GM23248 (cell line): ENCODE data around the gene TUFM. TPM values are rescaled to one million over a fixed set of nuclear protein-coding genes. Genes with fewer than 3 reads are reported as not detected.
"Not testable (repeated sequence)": the region's sequence is repeated elsewhere in the genome, so short reads cannot be mapped to it uniquely, and the experiment has no call there.

ENCODE experiments used
- DNase-seq: peaks from one replicate; pipeline ENCODE4 v3.0.0-alpha.2; 2015
- H2AFZ ChIP-seq: fragments of 200-600 bp; sonication (generic); 2 replicates; pipeline ENCODE4 v1.6.1; 2016; ENCODE audit warnings: antibody characterized with exemption
- H3F3A ChIP-seq: fragments of 200-600 bp; sonication (generic); 2 replicates; pipeline ENCODE4 v1.6.1; 2016; ENCODE audit warnings: mild to moderate bottlenecking, antibody characterized with exemption, mixed run types; ENCODE audit not compliant: insufficient read depth
- H3K27ac ChIP-seq: fragments of 200-600 bp; sonication (generic); 2 replicates; pipeline ENCODE4 v1.5.1; 2016; ENCODE audit warnings: mild to moderate bottlenecking
- H3K27me3 ChIP-seq: fragments of 200-600 bp; sonication (generic); replicated peaks from 2 replicates; pipeline ENCODE4 v1.6.1; 2016; ENCODE audit warnings: mild to moderate bottlenecking; ENCODE audit not compliant: insufficient read depth
- H3K36me3 ChIP-seq: fragments of 200-600 bp; sonication (generic); 2 replicates; pipeline ENCODE4 v1.6.1; 2016; ENCODE audit warnings: low read depth, mild to moderate bottlenecking
- H3K4me1 ChIP-seq: fragments of 200-600 bp; sonication (generic); 2 replicates; pipeline ENCODE4 v1.6.1; 2016; ENCODE audit warnings: mild to moderate bottlenecking; ENCODE audit not compliant: insufficient read depth
- H3K4me2 ChIP-seq: fragments of 200-600 bp; sonication (generic); one replicate; pipeline ENCODE4 v1.6.1; 2016; ENCODE audit warnings: mild to moderate bottlenecking; ENCODE audit not compliant: unreplicated experiment
- H3K4me3 ChIP-seq: fragments of 200-600 bp; sonication (generic); 2 replicates; pipeline ENCODE4 v1.5.1; 2016; ENCODE audit warnings: mild to moderate bottlenecking
- H3K79me2 ChIP-seq: fragments of 200-600 bp; sonication (generic); 2 replicates; pipeline ENCODE4 v1.6.1; 2016; ENCODE audit warnings: mild to moderate bottlenecking; ENCODE audit not compliant: insufficient read depth
- H3K9ac ChIP-seq: fragments of 200-600 bp; sonication (generic); 2 replicates; pipeline ENCODE4 v1.6.1; 2016; ENCODE audit warnings: mild to moderate bottlenecking
- H3K9me2 ChIP-seq: fragments of 200-600 bp; sonication (generic); 2 replicates; pipeline ENCODE4 v1.6.1; 2016; ENCODE audit warnings: mixed run types, mild to moderate bottlenecking, moderate library complexity; ENCODE audit not compliant: insufficient read depth
- H3K9me3 ChIP-seq: fragments of 200-600 bp; sonication (generic); one replicate; pipeline ENCODE4 v1.6.1; 2017; ENCODE audit warnings: low read depth
- H4K20me1 ChIP-seq: fragments of 200-600 bp; sonication (generic); 2 replicates; pipeline ENCODE4 v1.6.0; 2016; ENCODE audit not compliant: insufficient read depth
- EZH2 ChIP-seq: fragments of 200-600 bp; sonication (generic); IDR thresholded peaks from 2 replicates; pipeline ENCODE4 v1.6.1; 2018; ENCODE audit warnings: antibody characterized with exemption, mild to moderate bottlenecking; ENCODE audit not compliant: insufficient read depth, poor library complexity, severe bottlenecking
- EZH2phosphoT487 ChIP-seq: fragments of 200-600 bp; sonication (generic); IDR thresholded peaks from 2 replicates; pipeline ENCODE4 v1.6.1; 2018; ENCODE audit warnings: antibody characterized with exemption, moderate library complexity, mild to moderate bottlenecking, low read depth; ENCODE audit not compliant: insufficient read depth
- WGBS, 2 experiments: methylation state at CpG; one replicate each; pipeline ENCODE4 v1.1.6; 2015 to 2017; ENCODE audit warnings: low lambda C conversion rate in 2 of 2, low coverage in 1 of 2; ENCODE audit errors: missing lambda C conversion rate in 2 of 2; 5-methylcytosine and 5-hydroxymethylcytosine counted together
- in situ Hi-C: fragments of 300-500 bp; cut with MboI; formaldehyde crosslinking; loops from 2 replicates; pipeline ENCODE4 v1.15.0; 2020
- polyA plus RNA-seq: library from polyadenylated mRNA; unstranded; fragments of >200 nt; fragmentation: Nextera tagmentation; extraction: Ambion mirVana; gene quantifications from 2 replicates; pipeline ENCODE4 v1.2.1, GENCODE V29; 2016
- total RNA-seq: library from RNA; depleted of rRNA; stranded (reverse); fragments of >200 nt; shearing (Covaris generic); gene quantifications from 2 replicates; pipeline ENCODE4 v1.2.3, GENCODE V29; 2014

Gene TUFM
- total and polyA plus RNA-seq, 2 experiments from 2014 or later, result 95.2 to 141 TPM

DNA sequence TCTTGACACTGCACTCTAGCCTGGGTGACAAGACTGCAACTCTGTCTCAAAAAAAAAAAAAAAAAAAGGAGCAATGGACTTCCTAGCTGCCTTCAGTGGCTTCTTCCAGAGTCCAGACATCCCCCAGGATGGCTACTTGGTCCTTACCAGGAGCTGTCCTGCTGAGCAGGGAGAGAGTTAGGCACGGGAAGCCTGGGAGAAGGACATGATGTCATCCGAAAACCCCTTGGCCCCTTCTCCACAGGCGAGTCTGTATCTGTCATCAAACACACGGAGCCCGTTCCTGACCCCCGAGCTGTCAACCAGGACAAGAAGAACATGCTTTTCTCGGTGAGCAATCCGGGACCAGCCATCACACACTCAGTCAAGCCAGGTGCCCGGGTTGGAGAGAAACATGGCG is 40.8 kb upstream of the TUFM start:
- H3K4me2 ChIP-seq, result no peak overlapping the region
- H3F3A ChIP-seq, result no peaks in the 10 kb centered on the region
- in situ Hi-C loops, result no loop called here
- no peaks in the 10 kb centered on the region for H3K27me3 ChIP-seq
- DNase-seq, result no peak
- TF ChIP-seq EZH2phosphoT487 (no peak), EZH2 (no peak)
- H3K79me2 ChIP-seq, result no peaks in the 10 kb centered on the region
- H4K20me1 ChIP-seq, result no peaks in the 10 kb centered on the region
- no peak overlapping the region for H2AFZ ChIP-seq
- no peaks in the 10 kb centered on the region for H3K9me2 ChIP-seq
- H3K4me1 ChIP-seq, result no peaks in the 10 kb centered on the region
- H3K36me3 ChIP-seq, result no peaks in the 10 kb centered on the region
- H3K9ac ChIP-seq, result no peak overlapping the region
- no peak overlapping the region for H3K27ac ChIP-seq
- no peak overlapping the region for H3K4me3 ChIP-seq
- H3K9me3 ChIP-seq, result no peaks in the 10 kb centered on the region
- 55 to 68% methylated on average over 10 of the region's 10 CpGs for WGBS, 2 experiments

DNA sequence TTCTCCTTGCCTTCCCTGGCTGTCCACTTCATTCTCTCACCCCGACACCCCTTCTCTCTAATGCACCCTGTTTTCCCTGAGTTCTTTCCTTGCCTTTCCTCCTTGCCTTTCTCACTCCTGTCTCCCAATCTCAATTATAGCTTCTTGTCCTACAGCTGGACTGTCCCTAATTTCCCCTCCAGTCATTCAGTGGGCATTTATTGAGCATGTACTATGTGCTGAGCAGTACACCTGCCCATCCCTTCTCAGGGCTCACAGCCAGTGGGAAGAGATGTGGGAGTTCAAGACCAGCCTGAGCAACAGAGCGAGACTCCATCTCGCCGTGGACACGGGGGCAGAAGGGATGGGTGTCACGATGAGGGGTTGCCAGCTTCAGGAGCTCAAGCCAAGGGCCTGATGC is 37.9 kb upstream of the TUFM start:
- H3K36me3 ChIP-seq, result no peaks in the 10 kb centered on the region
- H3K9ac ChIP-seq, result no peak overlapping the region
- no peaks in the 10 kb centered on the region for H4K20me1 ChIP-seq
- no peak overlapping the region for H3K4me3 ChIP-seq
- peaks cover 3% of the 10 kb centered on the region; the same call in 1 of the 2 replicates for H3K4me1 ChIP-seq
- 96 to 97% methylated on average over 6 of the region's 6 CpGs for WGBS, 2 experiments
- H3K9me2 ChIP-seq, result no peaks in the 10 kb centered on the region
- TF ChIP-seq EZH2 (no peak), EZH2phosphoT487 (no peak)
- no peaks in the 10 kb centered on the region for H3K27me3 ChIP-seq
- no peaks in the 10 kb centered on the region for H3F3A ChIP-seq
- no peak overlapping the region for H3K4me2 ChIP-seq
- no peak overlapping the region for H2AFZ ChIP-seq
- no peak overlapping the region for H3K27ac ChIP-seq
- in situ Hi-C loops, result no loop called here
- H3K79me2 ChIP-seq, result no peaks in the 10 kb centered on the region
- no peaks in the 10 kb centered on the region for H3K9me3 ChIP-seq
- no peak for DNase-seq

DNA sequence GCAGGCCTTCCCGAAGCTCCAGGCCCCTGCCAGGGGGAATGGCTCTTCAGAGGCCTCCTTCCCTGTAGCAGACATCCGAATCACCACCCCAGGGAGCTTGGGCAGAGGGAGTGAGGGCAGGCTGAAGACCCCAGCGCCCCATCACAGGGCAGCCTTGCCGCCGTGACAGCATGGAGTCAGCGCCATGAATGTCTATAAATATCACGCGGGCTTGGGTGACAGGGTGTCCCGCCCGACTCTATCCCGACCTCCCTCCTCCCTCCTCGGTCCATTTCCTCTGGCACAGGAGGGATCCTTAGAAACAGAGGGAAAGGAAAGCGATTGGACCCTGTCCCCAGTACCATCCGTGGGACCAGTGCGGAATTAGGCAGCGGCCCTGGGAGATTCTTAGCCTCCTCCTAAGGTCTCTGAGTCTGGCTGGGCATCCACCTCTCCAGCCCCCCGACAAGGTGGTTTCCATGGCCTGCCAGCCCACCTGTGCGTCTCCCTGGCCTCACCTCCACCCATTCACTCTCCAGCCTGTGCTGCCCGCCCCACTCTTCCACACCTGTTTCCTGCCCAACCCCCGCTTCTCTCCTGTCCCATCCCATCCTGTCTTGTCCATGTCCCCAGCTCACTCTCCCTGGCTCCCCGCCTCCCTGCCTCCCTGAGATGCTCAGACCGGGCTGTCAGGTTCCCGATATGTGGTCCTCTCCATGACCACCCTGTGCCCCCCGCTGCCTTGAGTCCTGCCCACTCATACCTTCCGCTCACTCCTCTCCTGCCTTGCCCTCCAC is 37.3 kb upstream of the TUFM start:
- H3K4me1 ChIP-seq, result peaks cover 4% of the 10 kb centered on the region; the same call in 1 of the 2 replicates
- no peak overlapping the region for H3K9ac ChIP-seq
- H3K9me3 ChIP-seq, result no peaks in the 10 kb centered on the region
- H3K27me3 ChIP-seq, result no peaks in the 10 kb centered on the region
- no peak overlapping the region for H3K27ac ChIP-seq
- 50 to 51% methylated on average over 25 of the region's 25 CpGs for WGBS, 2 experiments
- in situ Hi-C loops, result no loop called here
- no peaks in the 10 kb centered on the region for H3K79me2 ChIP-seq
- no peaks in the 10 kb centered on the region for H3F3A ChIP-seq
- no peaks in the 10 kb centered on the region for H3K9me2 ChIP-seq
- TF ChIP-seq EZH2phosphoT487, result no peak
- no peak overlapping the region for H3K4me3 ChIP-seq
- no peaks in the 10 kb centered on the region for H4K20me1 ChIP-seq
- no peak for DNase-seq
- no peak overlapping the region for H2AFZ ChIP-seq
- H3K36me3 ChIP-seq, result no peaks in the 10 kb centered on the region
- no peak overlapping the region for H3K4me2 ChIP-seq

DNA sequence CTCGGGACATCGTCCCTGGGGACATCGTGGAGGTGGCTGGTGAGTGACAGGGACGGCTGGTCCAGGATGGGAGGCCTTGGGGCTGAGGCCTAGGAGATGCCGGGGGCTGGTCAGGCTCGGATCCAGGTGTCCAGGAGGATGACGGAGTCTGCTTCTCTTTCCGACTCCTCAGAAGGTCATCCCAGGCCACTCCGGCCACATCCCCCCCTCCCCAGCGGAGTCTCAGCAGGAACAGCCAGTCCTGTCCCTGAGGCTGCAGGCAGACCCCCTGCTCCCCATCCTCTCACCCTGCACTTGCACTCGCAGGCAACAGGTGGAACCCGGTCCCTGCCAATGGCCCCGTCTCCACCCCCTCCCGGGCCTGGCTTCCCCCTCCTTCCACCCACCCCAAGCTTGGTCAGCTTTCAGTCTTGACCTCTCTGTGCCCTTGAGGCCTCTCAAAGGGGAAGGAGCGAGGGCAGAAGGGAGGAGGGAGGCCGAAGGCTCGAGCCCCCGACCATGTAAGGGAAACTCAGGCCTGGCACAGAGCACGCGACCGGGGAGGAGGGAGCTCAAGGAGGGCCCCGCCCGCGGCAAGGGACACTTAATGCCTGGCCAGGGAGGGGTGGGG is 36.5 kb upstream of the TUFM start:
- no peak overlapping the region for H3K27ac ChIP-seq
- in situ Hi-C loops, result no loop called here

DNA sequence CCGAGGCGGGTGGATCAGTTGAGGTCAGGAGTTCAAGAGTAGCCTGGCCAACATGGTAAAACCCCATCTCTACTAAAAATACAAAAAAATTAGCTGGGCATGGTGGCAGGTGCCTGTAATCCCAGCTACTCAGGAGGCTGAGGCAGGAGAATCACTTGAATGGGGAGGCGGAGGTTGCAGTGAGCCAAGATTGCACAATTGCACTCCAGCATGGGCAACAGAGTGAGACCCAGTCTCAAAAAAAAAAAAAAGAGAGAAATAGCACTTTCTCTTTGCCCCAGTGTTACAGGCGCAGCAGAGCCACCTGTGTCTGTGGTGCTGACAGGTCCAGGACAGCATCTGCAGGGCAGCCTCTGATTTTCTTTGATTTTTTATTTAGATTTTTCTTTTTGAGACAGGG is 35.4 kb upstream of the TUFM start:
- in situ Hi-C loops, H3K4me1 ChIP-seq, H3K9me3 ChIP-seq, H2AFZ ChIP-seq, H4K20me1 ChIP-seq, DNase-seq, H3K9me2 ChIP-seq, H3K27ac ChIP-seq, H3K79me2 ChIP-seq, H3F3A ChIP-seq, H3K9ac ChIP-seq, H3K36me3 ChIP-seq, H3K4me2 ChIP-seq, H3K4me3 ChIP-seq, H3K27me3 ChIP-seq: not testable (repeated sequence)
- 89 to 94% methylated on average over 4 of the region's 4 CpGs for WGBS, 2 experiments

More for the DNA sequence above, 36.5 kb upstream of the TUFM start:
- no peaks in the 10 kb centered on the region for H3K9me3 ChIP-seq
- H3F3A ChIP-seq, result no peaks in the 10 kb centered on the region
- TF ChIP-seq EZH2, result no peak
- no peak for TF ChIP-seq EZH2phosphoT487
- H3K4me2 ChIP-seq, result no peak overlapping the region
- H2AFZ ChIP-seq, result no peak overlapping the region
- H4K20me1 ChIP-seq, result no peaks in the 10 kb centered on the region
- WGBS, 2 experiments, result 32 to 37% methylated on average over 17 to 21 of the region's 24 CpGs
- H3K9me2 ChIP-seq, result no peaks in the 10 kb centered on the region
- H3K9ac ChIP-seq, result no peak overlapping the region
- no peaks in the 10 kb centered on the region for H3K36me3 ChIP-seq
- no peaks in the 10 kb centered on the region for H3K79me2 ChIP-seq
- no peak for DNase-seq
- H3K4me3 ChIP-seq, result no peak overlapping the region
- no peaks in the 10 kb centered on the region for H3K27me3 ChIP-seq
- peaks cover 4% of the 10 kb centered on the region; the same call in 1 of the 2 replicates for H3K4me1 ChIP-seq
